HuH-7.5 (cell line): ENCODE data around the gene ASCL3.
"Not testable (repeated sequence)": the region's sequence is repeated elsewhere in the genome, so short reads cannot be mapped to it uniquely, and the experiment has no call there.

Experiments used
- DNase-seq: peaks from one replicate; pipeline ENCODE4 v3.0.0; 2011; ENCODE audit warnings: low spot score

Gene ASCL3, protein sequence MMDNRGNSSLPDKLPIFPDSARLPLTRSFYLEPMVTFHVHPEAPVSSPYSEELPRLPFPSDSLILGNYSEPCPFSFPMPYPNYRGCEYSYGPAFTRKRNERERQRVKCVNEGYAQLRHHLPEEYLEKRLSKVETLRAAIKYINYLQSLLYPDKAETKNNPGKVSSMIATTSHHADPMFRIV

GRCh38 chr11:8942518-8943066, at the start of gene ASCL3:
ASCL3 (minus strand) TSS chr11:8943016; CDS start chr11:8938161, 4,855 bp downstream.
- no peak for DNase-seq

DNA sequence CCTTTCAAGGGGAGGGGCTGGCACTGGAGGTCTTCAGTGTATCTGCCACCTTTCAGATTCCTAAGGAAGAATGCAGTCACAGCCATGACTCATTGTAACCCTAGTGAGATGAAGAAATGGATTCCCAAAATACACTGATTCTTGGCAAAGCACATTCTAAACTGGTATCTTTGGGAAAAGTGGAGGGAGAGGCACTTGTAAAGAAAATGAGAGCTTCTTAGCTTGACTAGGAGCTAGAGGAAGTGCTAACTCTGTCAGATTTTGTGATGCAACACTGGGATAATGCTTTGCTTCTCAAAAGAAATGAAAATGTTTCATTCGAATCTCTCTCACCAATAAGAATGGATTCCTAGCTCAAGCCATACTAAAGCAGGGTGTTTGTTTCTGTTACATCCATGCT, 46.6 kb upstream of the ASCL3 start:
- no peak for DNase-seq

DNA sequence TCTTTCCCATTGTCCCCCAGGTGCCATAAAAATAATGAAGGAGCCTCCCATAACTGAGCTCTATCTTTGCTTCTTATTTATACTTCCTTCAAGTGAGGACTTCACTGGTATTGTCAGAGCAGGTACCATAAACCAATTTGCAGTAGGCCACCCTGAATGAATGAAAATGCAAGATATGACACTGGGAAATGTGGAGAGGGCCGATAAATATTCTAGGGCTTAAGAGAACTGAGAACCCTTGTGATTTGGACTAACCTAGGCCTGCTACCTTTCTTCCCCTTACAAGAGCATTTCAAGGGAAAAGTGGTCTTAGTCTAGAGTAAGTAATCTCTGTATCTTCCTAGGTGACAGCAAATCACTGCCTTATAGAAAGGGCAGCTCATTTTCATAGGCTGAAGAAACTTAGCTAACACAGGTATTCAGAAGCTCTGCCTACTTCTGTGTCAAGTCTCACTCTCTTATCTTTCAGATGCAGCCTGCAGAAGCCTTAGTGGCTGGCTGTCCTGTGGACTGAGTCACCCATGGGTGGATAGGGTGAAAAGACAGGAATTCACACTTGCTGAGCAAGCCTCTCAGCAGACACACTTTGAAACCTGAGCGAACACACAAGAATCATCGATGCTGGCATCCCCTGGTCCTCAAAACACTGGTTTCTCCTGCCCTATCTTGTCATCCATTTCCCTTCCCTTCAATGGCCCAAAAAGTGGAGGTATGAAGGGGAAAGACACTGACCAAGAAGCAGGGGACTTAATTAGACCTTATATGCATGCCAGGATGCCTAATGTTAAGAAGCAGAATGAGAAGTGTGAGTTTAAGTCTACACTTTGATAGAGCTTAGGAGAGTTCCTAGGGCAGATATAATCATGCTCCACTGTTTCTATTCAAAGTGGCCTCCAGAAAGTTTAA, 45.8 kb upstream of the ASCL3 start:
- no peak for DNase-seq

DNA sequence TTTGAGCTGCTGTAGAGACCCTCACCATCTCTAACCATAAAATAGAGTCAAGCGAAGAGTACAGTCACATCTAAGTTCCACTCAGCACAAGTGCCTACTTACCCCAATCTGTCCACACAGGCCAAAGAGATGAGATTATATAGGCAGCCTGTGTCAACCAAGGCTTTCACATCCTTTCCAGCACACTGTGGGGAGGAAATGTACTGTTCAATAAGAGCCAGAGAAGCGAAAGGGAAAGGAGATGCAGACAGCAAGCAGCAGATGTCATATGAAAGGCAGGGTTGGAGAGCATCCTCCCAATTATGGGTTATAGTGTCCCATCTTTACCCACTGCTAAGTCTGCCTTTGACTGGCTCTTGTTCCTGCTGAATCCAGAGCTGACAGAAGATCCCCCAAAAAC, 44.6 kb upstream of the ASCL3 start:
- DNase-seq, result no peak

GRCh38 chr11:8986772-8987171, 44.0 kb upstream of the ASCL3 start:
- DNase-seq, result not testable (repeated sequence)

- DNase-seq, result no peak
These were observed 42.6 kb upstream of the ASCL3 start for GRCh38 chr11:8985462-8985861.

DNA sequence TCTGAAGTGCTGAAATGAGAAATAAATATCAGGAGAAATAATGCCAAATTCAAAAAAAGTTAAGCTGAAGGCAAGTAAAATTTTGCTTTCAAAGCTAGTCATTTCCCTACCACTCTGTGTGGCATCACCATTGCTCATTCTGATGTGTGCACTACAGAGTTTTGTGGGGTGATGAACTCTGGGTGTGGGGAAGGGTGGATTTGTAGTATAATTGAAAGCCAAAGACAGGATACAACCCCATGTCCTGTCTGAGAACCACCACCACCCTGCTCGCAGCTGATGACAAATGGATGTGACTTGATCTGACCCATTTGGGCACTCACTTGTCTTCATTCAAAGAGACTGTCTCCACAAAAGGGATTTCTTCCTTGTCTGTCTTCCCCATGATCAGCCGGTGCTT, 40.7 kb upstream of the ASCL3 start:
- DNase-seq, result no peak

DNA sequence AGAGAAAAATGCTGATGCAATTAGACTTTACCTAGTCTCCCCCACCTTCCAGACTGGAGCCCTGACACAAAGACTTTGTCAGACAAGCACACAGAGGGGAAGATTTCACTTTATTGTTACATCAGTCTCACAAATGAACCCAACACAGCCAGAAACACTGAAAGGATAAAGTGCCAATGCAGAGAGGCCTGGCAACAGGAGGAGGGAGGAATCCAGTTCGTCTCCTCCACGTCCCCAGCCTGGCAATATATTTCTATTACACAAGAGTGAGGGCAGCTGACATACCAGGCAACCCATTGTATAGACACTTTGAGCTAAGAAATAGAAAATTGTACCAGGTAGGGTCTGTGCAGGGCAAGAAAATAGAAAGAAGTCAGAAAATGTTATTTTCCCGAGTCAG, 37.7 kb upstream of the ASCL3 start:
- DNase-seq, result no peak

GRCh38 chr11:8979365-8979764, 36.5 kb upstream of the ASCL3 start:
- not testable (repeated sequence) for DNase-seq

DNA sequence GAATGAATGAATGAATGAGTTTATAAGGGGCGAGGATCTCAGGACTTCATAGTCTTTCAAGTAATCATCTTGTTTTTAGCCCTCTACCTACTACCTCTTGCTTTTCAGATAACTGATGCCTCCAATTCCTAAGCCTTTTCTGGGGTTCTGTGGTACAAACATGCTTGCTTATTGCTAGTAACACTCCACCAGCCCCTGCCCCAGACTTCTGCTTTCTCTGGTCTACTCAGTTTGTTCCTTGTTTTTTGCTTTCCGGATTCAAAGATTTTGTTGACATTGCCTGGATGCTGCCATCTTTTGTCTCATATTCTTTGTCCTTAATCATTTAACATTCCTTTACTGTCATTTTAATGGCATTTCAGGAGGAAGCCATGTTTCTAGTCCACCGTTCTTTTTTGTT, 30.3 kb upstream of the ASCL3 start:
- DNase-seq, result no peak

- no peak for DNase-seq
These were observed 29.1 kb upstream of the ASCL3 start for GRCh38 chr11:8971924-8972316.

DNA sequence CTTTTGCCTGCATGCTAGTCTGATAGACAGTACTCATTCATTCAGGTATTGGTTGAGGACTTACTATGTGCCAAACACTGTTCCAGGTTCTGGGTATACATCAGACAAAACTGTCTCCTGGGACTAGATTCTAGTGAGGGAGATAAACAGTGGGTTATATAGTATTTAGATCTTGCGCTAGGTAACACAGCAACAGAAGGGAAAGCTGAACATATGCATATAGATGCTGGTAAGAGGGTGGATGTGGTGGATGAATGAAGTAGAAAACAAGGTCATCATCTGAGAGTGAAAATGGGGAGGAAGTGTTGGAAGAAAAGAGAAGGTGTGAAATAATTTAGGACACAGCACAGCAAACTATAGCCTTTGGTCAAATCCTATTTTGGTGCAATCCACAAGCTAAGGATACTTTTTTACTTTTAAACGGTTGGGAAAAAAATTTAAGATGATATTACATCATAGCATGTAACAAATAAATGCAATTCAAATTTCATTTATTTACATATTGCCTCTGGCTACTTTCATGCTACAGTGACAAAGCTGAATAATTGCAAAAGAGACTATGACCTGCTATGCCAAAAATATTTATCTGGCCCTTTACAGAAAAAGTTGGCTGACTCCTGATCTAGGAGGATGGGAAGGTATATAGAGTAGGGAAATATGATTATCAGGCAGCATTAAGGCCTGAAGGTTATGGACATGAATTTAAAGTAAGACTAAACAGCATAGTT, 28.5 kb upstream of the ASCL3 start:
- DNase-seq, result no peak

- DNase-seq, result no peak
These were observed 24.4 kb upstream of the ASCL3 start for GRCh38 chr11:8967184-8967583.

- peak; percentile 75 for DNase-seq
These were observed 21.8 kb upstream of the ASCL3 start, which contains the start of gene TMEM9B for GRCh38 chr11:8964324-8965320. TMEM9B (minus strand) TSS chr11:8964442; CDS start chr11:8964313, 129 bp downstream.

DNA sequence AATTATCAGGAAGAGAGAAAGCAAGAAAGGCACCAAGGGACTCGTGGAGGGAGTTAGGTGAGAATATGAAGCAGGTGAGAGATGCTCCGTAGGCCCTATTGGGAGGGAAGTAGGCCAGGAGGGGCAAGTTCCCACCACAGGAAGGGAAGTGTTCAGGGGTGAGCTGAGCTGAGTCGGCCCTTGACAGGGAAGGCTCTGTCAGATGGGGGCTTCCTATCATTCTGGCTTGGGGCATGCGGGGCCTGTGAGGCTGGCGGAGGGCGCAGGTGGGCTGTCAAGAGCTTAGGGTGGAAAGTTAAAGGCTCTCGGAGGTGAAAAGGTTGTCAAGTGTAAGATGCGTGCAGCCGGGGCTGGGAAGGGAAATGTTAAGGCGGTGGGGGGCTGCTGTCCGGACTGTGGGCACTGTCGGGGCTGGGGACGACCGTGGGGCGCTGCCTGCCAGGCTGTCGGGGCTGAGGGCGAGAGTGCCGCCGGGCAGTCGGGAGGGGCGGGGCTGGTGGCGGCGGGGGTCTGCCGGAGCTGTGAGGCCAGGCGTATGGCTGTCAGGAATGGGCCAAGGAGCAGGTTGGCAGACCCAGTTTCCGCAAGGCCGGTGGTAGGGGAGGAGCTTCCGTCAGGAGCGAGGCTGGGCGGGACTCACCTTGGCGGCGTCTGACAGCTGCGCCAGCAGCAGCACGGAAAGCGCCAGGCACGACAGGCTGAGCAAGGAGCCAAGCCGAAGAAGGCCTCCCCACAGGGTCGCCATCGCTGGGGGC, 20.9 kb upstream of the ASCL3 start:
- DNase-seq, result peak; percentile 48

GRCh38 chr11:8962841-8963240, 20.0 kb upstream of the ASCL3 start:
- DNase-seq, result no peak

DNA sequence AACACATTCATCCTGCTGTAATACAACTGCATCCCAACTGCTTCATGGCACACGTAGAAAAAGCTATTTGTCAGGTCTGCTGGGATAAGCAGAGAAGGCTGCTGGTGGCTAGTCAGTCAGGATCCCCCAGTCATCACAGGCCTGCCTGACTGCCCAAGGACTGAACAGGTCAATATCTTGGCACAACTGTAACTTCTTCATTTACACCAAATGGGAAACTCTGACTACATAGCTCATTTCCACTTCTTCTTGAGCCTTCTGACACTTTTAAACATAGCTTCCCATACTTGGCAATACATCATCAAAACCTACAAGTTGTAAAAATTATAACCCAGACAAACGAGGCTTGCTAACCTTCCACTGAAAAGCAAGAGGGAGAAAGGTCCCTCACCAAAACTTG, 18.6 kb upstream of the ASCL3 start:
- no peak for DNase-seq

- DNase-seq, result peak; percentile 39
These were observed 16.8 kb upstream of the ASCL3 start for GRCh38 chr11:8959546-8960166.

DNA sequence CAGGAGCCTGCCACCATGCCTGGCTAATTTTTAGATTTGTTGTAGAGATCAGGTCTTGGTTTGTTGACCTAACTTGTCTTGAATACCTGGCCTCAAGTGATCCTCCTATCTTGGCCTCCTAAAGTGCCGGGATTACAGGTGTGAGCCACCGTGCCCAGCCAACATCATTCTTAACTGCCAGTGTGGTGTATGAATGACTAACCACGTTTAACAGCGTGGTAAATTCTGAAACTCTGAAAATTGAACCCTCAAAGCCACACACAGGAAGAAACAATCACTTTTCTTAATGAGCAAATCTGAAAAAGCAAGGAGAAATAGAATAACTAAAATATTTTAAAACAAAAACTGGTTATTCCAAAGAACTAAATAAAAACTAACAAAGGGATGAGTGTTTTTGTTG, 14.0 kb upstream of the ASCL3 start:
- DNase-seq, result no peak

- no peak for DNase-seq
These were observed 6.1 kb upstream of the ASCL3 start for GRCh38 chr11:8948886-8949285.
